GM12801 (cell line): Measurements from ENCODE around the gene ELOB.

Experiments
- CTCF ChIP-seq: IDR thresholded peaks from one replicate; pipeline ENCODE4 v1.5.1; 2011; ENCODE audit warnings: control low read depth; ENCODE audit not compliant: insufficient read length; ENCODE audit errors: extremely low read depth

The ELOB gene

DNA sequence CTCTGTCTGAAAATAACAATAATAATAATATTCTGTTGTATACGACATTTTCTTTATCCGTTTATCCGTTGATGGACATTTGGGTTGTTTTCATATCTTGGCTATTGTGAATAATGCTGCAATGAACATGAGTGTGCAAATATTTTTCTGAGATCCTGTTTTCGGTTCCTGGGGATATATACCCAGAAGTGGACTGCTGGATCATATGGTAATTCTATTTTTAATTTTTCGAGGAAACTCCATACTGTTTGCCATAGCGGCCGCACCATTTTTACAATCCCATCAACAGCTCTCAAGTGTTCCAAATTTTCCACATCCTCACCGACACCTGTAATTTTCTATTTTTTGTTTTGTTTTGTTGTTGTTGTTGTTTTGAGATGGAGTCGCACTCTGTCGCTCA is 15.9 kb upstream of the ELOB start:
- no peak for TF ChIP-seq CTCF

GRCh38 chr16:2791174-2791573 is 14.1 kb upstream of the ELOB start:
- TF ChIP-seq CTCF: no peak

DNA sequence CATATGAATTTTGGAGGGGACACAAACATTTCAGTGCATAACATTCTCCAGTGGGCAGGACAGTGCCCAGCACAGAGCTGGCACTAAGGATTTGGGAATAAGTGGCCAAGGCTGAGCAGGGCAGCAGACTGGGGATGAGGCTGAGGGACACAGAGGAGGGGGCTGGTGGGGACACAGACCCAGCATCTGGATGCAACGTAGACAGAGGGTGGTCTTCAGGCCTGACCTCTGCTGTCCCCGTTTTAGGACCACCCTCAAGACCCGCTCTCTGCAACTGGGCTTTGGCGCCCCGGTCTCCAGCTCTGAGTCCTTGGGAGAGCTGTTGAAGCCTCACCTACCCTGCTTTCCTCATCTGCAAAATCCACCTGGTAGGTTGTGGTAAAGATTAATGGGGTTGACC is 13.6 kb upstream of the ELOB start:
- no peak for TF ChIP-seq CTCF

- TF ChIP-seq CTCF: no peak
These were observed 10.9 kb upstream of the ELOB start for GRCh38 chr16:2787961-2788360.

GRCh38 chr16:2787406-2787805 is 10.3 kb upstream of the ELOB start, which contains the start of gene PRSS33:
PRSS33 (minus strand) TSS chr16:2787560; CDS start chr16:2786547, 1,013 bp downstream.
- TF ChIP-seq CTCF: no peak

GRCh38 chr16:2786826-2787151 is 9.7 kb upstream of the ELOB start:
- TF ChIP-seq CTCF: no peak

DNA sequence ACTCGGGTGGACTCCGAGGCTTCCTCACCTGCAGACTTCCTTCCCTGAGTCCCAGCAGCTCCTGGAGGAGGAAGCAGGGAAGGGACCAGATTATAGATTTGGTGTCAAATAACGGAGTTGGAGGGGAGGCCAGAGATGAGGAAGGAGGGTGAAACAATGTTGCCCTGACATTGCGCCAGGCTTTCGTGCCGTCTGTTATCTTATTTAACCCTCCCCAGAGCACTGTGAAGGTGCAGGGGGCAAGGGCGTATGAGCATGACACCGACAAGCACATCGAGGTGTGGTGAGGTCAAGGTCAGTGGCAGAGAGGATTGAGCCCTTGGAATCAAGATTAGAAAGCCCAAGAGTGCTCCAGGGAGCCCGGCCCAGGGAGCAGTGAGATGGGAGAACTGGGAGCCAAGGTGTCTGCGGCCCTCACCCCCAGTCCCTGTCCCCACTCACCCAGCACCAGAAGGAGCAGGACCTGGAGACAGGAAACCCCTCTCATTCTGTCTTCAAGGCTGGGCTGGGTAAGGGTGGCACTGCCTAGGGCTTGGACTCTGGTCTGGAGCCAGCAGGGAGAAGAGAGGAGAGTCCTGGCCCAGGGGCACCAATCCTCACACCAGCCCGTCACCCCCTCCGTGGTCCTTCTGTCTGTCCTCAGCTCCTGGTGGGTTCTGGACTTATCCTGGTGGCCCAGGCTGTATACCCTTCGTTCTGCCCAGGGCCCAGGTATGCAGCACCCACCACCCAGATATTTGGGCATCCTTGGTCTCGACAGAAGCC is 9.2 kb upstream of the ELOB start:
- no peak for TF ChIP-seq CTCF
